CD4-positive, alpha-beta T cell treated with Interleukin-2 at 100 ng/mL for 4 hours (primary cell): ENCODE results near the gene USP2.

ENCODE experiments used
- DNase-seq: peaks from one replicate; pipeline ENCODE4 v3.0.0-alpha.2; 2020; ENCODE audit warnings: low spot score

The USP2 gene

DNA sequence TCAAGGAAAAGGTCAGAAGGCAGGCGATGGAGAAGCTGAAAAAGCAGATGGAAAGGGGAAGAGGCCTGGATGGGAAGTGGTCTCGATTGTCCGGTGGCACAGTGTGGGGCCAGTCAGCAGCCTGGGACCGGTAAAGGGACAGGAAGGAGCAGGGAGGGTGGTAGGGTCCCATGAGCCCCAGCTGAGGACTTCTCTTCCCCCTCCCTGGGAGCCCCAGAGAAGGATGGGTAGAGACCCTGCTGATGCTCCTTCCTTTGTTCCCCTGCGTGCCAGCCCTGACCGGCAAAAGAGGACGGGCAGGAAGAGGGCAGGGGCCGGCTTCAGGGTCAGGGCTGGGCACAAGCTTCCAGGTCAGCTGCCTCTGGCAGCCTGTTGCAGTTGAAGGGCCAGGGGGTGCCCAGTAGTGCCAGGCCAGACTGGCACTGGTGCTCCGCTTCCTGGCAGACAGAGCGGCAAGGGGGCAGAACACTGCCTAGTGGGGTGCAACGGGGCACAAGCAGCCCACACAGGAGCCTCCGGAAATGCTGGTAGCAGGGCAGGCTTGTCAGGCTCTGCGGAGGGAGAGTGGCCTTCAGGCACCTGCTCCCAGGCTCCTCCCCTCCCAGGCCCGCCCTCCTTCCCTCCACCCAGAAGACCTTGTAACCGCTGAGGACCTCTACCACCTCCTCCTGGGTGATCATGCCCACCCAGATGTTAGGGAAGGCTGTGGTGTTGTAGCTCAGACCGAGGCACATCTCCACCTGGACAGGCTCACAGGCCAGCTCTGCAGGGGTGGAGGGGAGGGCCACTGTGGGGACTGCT is 40.1 kb downstream of the USP2 start:
- no peak for DNase-seq

DNA sequence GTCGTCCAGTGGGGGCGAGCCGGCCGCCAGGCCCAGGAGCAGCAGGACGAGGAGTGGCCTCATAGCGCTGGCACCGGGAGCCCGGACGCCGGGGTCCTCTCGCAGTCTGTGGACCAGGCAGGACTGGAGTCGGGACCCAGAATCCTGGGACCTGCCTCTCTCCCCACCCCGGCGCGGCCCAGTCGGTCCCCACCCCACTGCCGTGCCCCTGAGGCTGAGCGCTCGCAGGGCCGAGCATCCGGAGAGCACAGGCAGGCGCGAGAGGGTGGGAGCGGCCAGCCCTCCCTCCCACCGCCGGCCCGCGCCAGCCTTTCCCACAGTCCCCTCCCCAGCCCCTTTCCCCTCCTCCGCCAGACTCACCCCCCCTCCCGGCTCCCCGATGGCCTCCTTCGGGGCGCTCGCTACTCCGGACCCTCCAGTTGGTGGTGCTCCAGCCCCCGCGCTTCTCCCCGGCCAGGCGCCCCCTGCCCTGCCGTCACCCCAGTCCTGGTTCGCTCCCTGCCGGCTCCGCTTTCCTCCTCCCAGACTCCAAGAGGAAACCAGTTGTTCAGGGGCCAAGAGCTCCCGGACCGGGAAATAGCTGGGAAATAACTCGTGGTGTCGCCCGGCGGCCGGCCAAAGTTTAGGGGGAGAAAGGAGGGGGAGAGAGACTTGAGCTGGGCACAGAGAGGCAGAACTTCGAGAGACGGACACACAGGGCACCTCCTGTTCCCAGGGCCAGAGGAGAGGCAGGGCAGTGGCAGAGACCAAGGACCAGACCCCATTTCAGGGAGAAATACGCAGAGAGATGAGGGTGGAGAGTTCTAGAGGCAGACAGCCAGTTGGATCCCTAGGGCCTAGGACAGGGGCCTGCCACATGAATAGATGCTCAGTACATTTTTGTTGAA is 40.9 kb downstream of the USP2 start, which contains the start of gene C1QTNF5:
Gene C1QTNF5 (minus strand): TSS at position 549 of the 887 bp plus-strand sequence. CDS start 486 bp downstream, at position 63.
- no peak for DNase-seq

DNA sequence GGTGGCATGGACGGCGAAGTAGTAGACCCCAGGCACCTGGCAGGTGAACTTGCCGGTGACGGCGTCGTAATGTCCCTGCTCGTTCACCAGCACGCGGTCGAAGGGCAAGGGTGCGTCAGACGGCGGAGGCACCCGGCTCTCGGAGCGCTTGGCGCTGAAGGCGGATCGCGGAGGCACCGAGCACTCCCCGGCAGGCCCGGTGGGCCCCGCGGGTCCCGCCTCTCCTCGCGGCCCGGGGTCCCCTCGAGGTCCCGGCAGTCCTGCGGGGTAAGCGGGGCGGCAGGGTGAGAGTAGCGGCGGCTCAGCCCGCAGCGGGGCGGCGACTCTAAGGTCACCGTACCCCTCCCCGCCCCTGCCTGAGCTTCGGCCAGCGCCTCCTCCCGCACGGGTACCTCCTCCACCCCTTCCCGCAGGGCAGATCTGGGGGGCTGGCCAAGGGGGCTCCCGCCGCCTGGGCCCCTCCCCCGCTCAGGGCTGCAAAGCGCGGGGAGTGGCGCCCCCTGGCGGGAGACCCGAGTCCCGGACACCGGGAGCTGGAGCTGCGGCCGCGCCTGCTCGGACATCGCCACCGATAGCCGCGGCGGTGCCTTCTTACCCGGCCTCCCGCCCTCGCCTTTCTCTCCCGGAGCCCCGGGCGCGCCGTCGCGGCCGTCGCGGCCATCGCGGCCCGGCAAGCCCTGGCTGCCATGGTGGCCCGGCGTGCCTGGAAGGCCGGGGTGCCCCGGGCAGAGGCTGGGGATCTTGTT is 41.7 kb downstream of the USP2 start:
- DNase-seq: peak; percentile 13

DNA sequence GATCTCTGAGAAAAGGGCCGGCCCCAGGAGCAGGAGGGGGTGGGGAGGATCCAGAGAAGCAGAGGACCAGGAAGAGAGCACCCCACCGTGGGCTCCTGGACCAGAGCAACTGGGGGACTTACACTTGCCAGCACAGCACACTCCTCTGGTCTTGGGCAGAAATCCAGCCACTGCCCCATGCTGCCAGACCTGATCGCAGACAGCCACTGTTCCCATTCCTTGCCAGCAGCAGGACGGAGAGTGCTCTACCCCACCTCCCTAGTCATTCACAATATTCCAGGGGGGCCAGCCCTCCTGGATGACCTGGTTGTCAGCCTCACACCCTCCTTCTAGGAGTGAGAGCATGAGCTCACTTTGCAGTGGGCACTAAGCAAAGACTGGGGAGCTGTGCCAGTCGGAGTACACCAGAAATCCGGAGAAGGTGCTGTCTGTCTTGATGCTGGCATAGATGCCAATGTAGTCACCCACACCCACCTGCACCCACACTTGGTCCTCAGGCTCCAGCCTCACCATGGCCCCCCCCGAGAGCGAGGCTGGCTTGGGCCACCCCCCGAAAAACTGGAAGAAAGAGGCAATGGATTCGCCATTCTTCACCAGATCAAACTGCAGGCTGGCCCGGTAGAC is 42.4 kb downstream of the USP2 start:
- DNase-seq: no peak

DNA sequence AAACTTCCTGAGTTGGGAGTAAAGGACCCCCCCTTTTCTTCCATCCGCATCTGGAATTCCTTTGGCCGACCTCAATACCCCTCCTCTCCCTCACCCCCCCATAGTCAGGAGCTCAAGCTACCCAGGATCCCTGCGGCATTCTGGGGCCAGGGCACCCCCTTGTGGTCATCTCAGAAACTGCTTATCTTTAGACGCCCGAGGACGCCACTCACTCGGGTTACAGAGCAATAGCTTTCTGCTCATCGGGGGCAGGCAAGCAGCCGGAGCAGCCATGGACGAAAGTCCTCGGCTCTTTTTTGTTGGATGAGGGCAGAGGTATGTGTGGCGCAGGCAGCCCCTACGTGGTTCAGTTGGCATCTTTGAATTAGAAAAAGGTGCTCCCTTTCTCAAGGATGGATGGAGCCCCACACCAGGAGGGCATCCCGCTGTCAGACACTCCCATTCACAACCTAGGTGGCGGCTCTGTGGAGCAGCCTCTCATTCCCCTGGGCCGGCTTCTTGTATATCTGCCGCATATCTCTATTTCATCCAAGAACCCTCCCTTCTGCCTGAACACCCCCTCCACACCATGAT is 43.1 kb downstream of the USP2 start:
- DNase-seq: peak; percentile 74

DNA sequence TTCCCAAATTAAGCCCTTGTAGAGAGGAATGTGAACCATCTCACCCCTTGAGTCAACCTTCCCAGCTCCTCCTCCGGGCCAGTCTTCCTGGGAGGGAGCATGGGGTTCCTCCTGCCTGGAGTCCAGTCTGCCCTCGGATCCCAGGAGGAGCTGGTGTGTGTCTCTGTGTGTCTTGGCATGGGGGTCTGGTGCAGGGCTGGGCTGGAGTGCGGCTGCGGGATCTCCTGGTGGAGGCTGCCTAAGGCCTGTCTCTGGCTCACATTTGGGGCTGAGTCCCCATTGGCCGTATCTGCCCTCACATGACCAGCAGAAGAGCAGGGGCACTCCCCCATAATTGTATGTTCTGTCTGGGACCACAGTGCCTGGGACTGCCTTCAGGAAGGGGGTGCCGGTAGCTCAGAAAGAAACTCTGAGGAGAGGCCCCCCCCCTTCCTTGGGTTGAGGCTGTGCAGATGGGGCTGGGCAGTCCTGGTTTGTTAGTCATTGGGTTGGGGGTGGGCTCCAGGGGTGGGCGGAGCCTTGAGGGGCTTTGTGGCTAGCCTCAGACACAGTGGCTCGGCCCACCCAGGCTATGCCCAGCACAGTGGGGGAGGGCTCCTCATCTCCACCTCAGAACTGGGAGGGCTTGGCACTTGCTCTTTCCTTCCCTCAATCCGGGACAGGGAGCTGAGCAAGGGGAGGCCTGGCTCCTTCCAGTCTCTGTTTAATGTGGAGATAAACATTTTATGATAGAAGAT is 43.7 kb downstream of the USP2 start:
- DNase-seq: no peak

DNA sequence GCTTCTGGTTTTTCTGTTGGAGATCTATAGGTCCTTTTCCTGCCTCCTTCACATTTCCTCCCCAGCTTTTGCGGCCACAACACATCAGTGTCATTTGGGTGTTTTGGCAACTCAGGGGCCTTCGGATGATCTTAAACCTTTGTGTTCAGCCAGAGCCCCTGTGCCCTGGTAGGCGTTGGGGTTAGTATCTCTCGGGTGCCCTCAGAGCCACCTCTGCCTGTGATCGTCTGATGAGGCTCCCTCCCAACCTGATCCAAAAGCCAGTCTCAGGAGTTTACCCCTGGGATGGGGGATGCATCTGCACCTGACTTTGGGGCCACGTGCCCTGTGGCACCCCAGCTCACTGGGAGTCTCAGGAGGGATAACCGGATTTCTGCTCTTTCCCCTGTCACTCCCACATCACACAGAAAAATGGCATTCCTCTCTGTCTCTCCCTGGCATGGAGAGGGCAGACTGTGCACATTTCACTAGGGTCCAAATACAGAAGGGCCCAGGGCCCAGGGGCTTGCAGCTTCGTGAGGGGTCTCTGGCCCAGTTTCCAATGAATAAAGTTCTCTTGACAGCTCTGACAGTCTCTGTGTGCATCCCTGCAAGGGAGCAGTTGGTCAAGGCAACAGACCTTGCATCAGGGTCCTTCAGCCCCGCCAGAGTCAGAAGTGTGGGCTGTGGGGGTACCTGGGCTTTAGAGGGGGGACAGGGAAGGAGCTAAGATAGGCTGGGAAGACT is 44.6 kb downstream of the USP2 start:
- DNase-seq: no peak

DNA sequence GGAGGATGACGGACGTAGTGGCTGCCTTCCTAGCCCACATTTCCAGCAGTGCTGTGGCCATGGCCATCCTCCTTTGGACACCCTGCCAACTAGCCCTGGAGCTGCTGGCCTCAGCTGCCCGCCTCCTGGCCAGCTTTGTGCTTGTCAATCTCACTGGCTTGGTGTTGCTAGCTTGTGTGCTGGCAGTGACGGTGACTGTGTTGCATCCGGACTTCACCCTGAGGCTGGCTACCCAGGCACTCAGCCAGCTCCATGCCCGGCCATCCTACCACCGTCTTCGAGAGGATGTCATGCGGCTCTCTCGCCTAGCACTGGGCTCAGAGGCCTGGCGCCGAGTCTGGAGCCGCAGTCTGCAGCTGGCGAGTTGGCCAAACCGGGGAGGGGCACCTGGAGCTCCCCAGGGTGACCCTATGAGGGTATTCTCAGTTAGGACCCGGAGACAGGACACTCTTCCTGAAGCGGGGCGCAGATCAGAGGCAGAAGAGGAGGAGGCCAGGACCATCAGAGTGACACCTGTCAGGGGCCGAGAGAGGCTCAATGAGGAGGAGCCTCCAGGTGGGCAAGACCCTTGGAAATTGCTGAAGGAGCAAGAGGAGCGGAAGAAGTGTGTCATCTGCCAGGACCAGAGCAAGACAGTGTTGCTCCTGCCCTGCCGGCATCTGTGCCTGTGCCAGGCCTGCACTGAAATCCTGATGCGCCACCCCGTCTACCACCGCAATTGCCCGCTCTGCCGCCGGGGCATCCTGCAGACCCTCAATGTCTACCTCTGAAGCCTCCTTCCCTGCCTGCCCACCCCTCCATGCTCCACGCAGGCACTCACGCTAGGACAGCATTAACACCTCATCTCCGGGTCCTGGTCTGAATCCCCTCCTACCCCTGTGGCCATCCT is 45.6 kb downstream of the USP2 start:
- DNase-seq: no peak

DNA sequence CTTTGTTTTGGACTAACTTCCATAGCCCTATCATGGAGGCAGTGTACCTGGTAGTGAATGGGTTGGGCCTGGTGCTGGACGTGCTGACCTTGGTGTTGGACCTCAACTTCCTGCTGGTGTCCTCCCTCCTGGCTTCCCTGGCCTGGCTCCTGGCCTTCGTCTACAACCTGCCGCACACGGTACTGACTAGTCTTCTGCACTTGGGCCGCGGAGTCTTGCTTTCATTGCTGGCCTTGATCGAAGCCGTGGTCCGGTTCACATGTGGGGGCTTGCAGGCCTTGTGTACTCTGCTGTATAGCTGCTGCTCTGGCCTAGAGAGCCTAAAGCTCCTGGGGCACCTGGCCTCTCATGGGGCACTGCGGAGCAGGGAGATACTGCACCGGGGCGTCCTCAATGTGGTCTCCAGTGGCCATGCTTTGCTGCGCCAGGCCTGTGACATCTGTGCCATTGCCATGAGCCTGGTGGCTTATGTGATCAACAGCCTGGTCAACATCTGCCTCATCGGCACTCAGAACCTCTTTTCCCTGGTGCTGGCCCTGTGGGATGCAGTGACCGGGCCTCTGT is 46.3 kb downstream of the USP2 start:
- DNase-seq: no peak

DNA sequence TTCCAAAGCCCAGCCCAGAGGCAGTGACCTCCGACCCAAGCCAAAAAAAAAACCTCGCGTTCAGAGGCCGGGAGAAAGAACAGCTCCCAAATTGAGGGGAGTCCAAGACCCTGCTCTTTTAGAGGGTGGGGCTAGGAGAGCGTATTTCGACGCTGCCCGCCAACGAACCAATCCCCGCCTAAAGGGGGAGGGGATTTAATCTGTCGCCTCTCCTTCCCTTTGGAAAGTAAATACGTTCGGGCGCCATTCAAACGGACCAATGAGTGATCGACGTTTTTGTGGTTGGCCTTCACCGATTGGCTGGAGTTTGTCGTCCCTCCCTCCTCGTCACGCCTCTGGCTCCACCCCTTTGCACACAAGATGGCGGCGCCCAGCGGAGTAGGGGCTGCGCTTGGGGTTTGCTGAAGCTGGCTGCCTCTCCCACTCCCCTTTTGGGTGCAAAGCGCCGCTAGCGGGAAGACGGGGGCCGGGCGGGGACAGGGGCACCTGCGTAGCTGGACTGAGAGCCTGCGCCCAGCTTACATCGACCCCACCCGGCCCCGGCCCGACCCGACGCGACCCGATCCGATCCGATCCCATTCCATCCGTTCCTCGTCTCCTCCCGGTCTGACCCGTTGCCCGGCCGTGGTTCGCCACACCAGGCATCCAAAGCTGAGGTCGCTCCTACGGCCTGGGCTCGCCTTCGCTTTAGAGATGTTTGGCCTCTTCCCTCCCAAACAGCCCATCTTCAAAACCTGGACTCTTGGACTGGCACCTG is 47.1 kb downstream of the USP2 start, which contains the start of gene RNF26:
Gene RNF26 (plus strand): TSS at position 354 of the 757 bp plus-strand sequence. CDS start 596 bp downstream, outside the sequence.
- peak; percentile 97 for DNase-seq

DNA sequence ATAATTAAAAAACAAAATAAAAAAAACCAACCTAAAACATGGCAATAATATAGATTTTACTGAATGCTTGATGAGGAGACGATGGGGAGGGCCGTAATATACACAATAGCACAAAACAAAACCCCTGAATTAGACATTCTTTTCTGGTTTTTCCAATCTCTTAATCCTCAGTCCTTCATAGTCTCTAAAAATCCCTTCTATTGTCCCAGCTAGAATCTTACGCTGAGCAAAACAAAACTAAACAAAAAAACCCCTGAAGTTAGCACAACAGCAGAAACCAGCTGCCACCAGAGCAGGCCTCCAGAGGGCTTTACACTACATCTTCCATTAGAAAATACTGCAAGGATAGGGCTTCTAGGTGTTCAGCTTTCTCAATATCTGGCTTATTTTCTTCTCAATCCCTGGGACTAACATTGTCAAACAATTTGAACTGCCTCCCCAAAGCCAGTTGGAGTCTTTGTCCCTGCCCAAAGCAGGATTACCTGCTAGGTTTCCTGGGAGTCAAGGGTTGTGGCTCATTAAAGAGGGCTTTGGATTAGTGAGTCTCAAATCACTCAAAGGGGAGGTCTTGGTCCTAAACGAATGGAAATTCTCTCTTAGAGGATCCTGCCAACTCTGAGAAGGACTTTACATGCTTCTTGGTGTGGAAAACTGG is 49.3 kb downstream of the USP2 start:
- no peak for DNase-seq

DNA sequence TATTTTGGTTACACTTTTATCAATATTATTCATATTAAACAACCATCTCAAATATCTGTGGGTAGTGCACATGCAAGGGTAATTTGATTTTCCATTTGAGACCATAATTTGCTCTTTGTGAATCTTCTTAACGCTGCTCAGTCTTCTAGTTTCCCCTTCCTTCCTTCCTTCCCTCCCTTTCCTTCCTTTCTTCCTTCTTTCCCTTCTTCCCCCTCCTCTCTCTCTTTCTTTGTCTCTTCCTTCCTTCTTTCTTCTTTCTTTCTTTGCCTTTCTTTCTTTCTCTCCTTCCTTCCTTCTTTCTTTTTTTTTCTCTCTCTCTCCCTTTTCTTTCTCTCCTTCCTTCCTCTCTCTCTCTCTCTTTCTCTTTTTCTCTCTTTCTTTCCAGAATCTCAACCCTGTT is 51.3 kb downstream of the USP2 start:
- no peak for DNase-seq

DNA sequence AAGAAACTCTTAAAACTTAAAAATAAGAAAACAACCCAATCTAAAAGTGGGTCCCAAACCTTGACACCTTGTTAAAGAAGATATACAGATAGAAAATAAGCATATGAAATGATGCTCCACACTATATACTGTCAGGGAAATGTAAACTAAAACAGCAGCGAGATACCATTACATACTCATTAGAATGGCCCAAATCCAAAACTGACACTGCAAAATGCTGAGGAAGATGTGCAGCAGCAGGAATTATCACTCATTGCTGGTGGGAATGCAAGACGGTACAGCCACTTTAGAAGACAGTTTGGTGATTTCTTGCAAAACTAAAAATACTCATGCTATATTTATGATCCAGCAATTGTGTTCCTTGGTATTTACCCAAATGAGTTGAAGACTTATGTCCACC is 52.2 kb downstream of the USP2 start:
- no peak for DNase-seq

DNA sequence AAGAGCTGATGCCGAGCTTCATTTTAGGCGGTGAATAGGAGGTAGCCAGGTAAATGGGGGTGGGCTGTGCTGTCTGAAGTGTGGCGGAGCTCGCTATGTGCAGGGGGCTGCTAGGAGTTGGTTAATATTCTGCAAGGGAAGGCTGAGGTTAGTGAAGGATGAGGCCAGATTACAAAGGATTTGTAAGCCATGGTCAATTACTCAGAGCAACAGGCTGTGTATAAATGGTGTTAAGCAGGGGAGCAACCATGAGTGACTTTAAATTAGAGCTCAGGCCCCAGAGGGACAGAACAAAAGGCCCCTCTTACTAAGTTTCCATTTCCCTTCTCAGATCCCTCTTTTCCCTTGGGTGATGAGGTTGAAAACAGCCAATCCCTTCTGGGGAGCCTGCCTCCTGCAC is 57.3 kb downstream of the USP2 start:
- DNase-seq: no peak

DNA sequence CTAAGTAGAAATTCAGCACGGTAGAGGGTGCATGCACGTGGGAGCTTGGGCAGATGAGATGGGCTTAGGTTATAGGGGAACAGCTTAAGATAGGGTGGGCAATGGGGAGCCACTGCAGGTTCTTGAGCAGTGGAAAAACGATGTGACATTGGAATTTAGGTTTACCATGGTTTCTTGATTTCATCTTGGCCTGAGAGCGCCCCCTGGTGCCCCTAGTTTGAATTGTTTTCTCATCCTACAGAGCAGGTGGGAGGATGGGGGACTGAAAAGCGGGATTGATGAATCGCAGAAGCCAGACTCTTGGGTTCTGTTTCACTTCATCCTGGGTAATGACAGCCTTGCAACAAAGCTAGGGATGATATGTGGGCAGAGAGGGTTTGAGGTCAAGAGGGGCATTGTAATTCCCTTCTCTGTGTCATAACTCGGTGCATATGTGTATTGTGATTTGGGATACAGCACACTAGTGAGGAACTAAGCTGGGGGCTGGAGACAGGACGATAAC is 57.9 kb downstream of the USP2 start:
- peak; percentile 82 for DNase-seq

DNA sequence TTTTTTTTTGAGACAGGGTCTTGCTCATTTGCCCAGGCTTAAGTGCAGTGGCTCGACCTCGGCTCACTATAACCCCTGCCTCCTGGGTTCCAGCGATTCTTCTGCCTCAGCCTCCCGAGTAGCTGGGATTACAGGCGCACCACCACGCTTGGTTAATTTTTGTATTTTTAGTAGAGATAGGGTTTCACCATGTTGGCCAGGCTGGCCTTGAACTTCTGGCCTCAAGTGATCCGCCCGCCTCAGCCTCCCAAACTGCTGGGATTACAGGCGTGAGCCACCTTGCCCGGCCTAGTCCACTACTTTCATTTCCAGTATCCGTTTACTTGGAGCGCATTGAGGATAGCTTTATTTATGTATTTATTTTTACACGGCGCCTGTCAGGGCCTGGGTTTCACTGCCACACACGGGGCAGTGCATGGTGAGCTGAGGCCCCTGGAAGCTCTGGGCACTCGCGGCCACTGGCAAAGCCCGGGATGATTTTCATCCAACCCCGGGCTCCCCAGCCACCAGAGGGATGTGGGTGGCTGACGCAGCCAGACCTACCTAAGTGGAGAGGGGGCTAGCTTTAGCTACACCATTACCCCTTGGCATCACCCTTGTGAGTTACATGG is 58.5 kb downstream of the USP2 start:
- DNase-seq: no peak

DNA sequence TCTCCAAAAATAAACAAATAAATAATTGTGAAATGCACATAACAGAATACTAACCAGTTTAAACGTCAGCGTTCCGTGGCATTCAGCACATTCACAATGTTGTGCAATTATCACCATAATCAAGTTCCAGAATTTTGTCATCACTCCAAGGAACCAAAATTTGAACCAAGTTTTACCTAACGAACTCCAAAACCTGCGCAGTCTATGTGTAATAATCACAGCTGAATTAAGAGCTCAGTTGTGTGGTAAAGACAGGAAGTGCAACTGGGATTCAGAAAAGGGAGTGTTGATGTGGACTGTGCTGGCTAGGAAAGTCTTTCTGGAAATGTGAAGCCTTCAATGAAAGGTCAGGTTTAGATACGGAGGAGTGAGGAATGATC is 59.1 kb downstream of the USP2 start:
- DNase-seq: no peak
